Measurements from ENCODE around the gene TSFM.

DNA sequence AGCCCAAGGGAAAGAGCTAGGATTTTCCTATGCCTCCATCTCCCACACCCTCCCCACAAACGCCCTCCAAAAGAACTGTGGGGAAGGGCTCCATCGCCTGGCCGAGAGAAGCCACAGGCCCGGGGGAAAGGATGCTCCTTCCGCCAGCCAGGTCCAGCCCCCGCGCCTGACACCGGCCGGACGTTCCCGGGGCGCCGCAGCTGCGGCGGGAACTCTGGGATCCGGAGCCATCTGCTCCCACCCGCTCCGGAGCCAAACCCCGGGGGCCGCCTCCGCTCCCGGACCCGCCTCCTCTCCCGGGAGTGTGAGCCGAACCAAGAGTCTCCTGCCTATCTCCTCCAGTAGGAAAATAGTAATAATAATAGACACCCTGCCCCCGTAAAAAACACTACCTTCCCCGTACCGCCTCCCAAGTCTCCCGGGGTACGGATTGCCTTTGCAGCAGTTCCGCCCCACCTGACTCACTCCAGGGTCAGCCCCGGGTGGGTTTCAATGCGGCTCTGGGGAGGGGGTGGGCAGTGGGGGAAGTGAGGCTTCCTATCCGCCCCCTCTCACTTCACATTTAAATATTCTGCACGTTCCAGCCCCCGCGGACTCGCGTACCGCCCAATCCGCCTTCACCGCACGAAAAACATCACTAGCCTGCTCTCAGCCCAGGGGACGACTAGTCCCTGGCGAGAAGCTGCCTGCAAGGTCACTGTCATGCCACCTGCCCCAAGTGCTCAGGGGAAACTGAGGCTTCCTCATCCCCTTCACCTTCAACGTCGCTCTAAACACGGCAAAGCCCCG lies 46.4 kb upstream of the TSFM start:
- TF ChIP-seq, protein P1, sequence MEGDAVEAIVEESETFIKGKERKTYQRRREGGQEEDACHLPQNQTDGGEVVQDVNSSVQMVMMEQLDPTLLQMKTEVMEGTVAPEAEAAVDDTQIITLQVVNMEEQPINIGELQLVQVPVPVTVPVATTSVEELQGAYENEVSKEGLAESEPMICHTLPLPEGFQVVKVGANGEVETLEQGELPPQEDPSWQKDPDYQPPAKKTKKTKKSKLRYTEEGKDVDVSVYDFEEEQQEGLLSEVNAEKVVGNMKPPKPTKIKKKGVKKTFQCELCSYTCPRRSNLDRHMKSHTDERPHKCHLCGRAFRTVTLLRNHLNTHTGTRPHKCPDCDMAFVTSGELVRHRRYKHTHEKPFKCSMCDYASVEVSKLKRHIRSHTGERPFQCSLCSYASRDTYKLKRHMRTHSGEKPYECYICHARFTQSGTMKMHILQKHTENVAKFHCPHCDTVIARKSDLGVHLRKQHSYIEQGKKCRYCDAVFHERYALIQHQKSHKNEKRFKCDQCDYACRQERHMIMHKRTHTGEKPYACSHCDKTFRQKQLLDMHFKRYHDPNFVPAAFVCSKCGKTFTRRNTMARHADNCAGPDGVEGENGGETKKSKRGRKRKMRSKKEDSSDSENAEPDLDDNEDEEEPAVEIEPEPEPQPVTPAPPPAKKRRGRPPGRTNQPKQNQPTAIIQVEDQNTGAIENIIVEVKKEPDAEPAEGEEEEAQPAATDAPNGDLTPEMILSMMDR (IDR thresholded peaks at IDR 0.05; ENCODE audit: low read length), result no peak
- no peak for TF ChIP-seq EZH2phosphoT487 (IDR thresholded peaks at IDR 0.05; ENCODE audit: low read length)
- TF ChIP-seq EZH2 (optimal IDR thresholded peaks at IDR 0.05; ENCODE audit: low read depth, low read length), result no peak

Measured in MM.1S (cell line).